Transverse colon (tissue), 4 donors: ENCODE data around the gene UBXN10. TPM values are rescaled to one million over a fixed set of nuclear protein-coding genes. Genes with fewer than 3 reads are reported as not detected.

Source experiments
- DNase-seq: peaks from one replicate; pipeline ENCODE4 v3.0.0-alpha.2; 2019
- H3K27ac ChIP-seq, 4 donors: fragments of 200-600 bp; sonication (generic); 2 replicates each; pipeline ENCODE4 v1.5.1; 2016 to 2018; ENCODE audit warnings: inconsistent platforms in 4 of 4
- H3K27me3 ChIP-seq: fragments of 200-600 bp; sonication (generic); 2 replicates; pipeline ENCODE4 v1.5.1; 2017; ENCODE audit warnings: inconsistent platforms
- H3K36me3 ChIP-seq, 4 donors: fragments of 200-600 bp; sonication (generic); 2 replicates each; pipeline ENCODE4 v1.5.1; 2017 to 2019; ENCODE audit warnings: inconsistent platforms in 4 of 4
- H3K4me1 ChIP-seq, 4 donors: fragments of 200-600 bp; sonication (generic); 2 replicates each; pipeline ENCODE4 v1.5.1; 2017 to 2020; ENCODE audit warnings: inconsistent platforms in 4 of 4
- H3K4me3 ChIP-seq, 4 donors: fragments of 200-600 bp; sonication (generic); 1 replicate in 1 of 4; 2 replicates in 3 of 4; pipeline versions ENCODE4 v1.5.1 to v1.6.1; 2017 to 2019; ENCODE audit warnings: inconsistent platforms in 4 of 4
- H3K9me3 ChIP-seq, 2 donors: fragments of 200-600 bp; sonication (generic); 2 replicates each; pipeline ENCODE4 v1.5.1; 2017 to 2019; ENCODE audit warnings: inconsistent platforms in 2 of 2
- EP300 ChIP-seq: sonication (generic); formaldehyde crosslinking; IDR thresholded peaks from one replicate; pipeline ENCODE4 v1.6.1; 2017; ENCODE audit warnings: antibody characterized with exemption, low read depth
- POLR2A ChIP-seq: fragments of 450-650 bp; IDR thresholded peaks from one replicate; pipeline ENCODE4 v1.6.1; 2016; ENCODE audit warnings: antibody characterized with exemption, mild to moderate bottlenecking, moderate library complexity
- POLR2AphosphoS5 ChIP-seq, 3 donors: sonication (generic); formaldehyde crosslinking; IDR thresholded peaks; one replicate each; pipeline ENCODE4 v1.6.1; 2016; ENCODE audit warnings: antibody characterized with exemption in 3 of 3
- WGBS, 2 donors: methylation state at CpG; one replicate each; pipeline ENCODE4 v1.1.5; 2018; ENCODE audit warnings: low coverage in 1 of 2; 5-methylcytosine and 5-hydroxymethylcytosine counted together
- in situ Hi-C, 4 donors: fragments of 200-750 bp; cut with MboI; loops; one replicate each; pipeline versions ENCODE4 v1.15.0 to v1.15.1; 2017; ENCODE audit warnings: low sequenced_read_pairs in 3 of 4, low pct_ligation_motif_present in 1 of 4, low pct_unique_long_range_greater_than_20kb in 1 of 4
- intact Hi-C: fragments of 100-400 bp; cut with DNase I; formaldehyde crosslinking; loops from one replicate; pipeline ENCODE4 v1.15.1; 2023; ENCODE audit warnings: low total_unique reads
- total RNA-seq, 4 donors: library from RNA; depleted of rRNA; stranded (reverse); fragments of >200 nt; gene quantifications; one replicate each; pipeline ENCODE4 v1.1.0, GENCODE V29; 2016
- TF ChIP-seq, protein P1 (sequence below), 5 experiments: fragments of 200-600 bp in 3 of 5; fragments of 450-650 bp in 2 of 5; sonication (generic) in 3 of 5; IDR thresholded peaks; 1 replicate in 2 of 5; 2 replicates in 3 of 5; pipeline ENCODE4 v1.5.1; 2016 to 2017; ENCODE audit warnings: antibody characterized with exemption in 5 of 5, inconsistent platforms in 3 of 5, mild to moderate bottlenecking in 2 of 5, moderate library complexity in 1 of 5

Gene UBXN10
- total RNA-seq, 4 donors from 2014 or later = 4.3 to 15.3 (median 5.8) TPM

DNA sequence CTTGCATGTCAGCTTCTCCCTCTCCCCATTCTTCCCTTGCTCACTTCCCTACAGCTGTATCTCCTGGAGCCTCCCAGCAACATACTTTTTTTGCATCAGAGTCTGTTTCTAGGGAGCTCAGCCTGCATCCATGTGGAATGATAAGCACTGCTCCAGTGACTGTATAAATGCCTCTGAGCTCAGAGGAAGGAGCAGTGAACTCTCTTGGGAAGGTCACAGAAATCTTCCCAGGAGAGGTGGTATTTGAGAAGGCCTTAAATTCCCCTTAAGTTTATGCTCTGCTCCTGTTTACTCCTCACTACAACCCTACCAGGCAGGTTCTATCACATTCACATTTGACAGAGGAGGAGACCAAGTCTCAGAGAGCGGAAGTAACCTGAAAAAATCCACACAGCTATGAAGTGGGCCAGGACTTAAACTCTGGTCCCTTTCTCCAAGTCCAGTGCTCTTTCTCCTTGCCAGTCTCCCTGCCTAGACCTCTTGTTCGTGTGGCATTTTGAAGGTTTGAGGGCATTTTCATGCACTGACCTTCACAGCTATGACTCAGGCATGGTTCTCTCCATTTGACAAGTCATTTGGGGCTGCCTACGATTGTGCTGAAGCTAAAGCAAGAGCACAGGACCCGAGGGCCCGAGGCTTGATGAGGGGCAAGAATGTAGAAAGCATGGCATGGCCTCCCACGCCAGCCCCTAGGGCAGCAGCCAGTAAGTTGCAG, 5.6 kb upstream of the UBXN10 start:
- Histone ChIP-seq H3K9me3 (no peaks in the 10 kb centered on the region), H3K36me3 (no peaks in the 10 kb centered on the region), H3K27ac (peak overlapping the region in 1 of 4 donors; percentile 40), H3K4me1 (peaks cover 6 to 22% (median 16%) of the 10 kb centered on the region in 4 donors), H3K4me3 (no peak overlapping the region), H3K27me3 (no peaks in the 10 kb centered on the region)
- intact Hi-C loops (no loop called here), in situ Hi-C loops (no loop called here)
- TF ChIP-seq EP300 (no peak), POLR2A (no peak), POLR2AphosphoS5 (IDR thresholded peaks at IDR 0.05) (no peak)
- TF ChIP-seq, protein P1, sequence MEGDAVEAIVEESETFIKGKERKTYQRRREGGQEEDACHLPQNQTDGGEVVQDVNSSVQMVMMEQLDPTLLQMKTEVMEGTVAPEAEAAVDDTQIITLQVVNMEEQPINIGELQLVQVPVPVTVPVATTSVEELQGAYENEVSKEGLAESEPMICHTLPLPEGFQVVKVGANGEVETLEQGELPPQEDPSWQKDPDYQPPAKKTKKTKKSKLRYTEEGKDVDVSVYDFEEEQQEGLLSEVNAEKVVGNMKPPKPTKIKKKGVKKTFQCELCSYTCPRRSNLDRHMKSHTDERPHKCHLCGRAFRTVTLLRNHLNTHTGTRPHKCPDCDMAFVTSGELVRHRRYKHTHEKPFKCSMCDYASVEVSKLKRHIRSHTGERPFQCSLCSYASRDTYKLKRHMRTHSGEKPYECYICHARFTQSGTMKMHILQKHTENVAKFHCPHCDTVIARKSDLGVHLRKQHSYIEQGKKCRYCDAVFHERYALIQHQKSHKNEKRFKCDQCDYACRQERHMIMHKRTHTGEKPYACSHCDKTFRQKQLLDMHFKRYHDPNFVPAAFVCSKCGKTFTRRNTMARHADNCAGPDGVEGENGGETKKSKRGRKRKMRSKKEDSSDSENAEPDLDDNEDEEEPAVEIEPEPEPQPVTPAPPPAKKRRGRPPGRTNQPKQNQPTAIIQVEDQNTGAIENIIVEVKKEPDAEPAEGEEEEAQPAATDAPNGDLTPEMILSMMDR (IDR thresholded peaks at IDR 0.05) = no peak
- 73% methylated on average over 6 of the region's 6 CpGs; no CpG with 5 or more reads in 1 of the 2 donors for WGBS, 2 donors
- no peak for DNase-seq

DNA sequence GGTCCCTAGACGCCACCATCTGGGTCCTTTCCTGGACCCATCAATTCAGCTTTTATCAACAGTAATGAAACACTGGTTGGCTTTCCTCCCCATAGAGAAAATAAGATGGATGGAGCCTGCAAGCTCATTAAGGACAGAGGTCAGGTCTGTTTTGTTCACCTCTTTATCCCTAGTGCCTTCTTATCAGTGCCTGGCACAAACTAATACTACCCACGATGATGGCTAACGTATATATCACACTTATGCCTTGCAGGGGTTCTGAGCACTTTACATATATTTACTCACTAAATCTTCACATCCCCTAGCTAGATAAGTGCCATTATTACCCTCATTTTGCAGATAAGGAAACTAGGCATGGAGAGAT, 5.1 kb upstream of the UBXN10 start:
- WGBS, 2 donors = 68 to 75% methylated on average over 2 to 3 of the region's 3 CpGs
- Histone ChIP-seq H3K9me3 (no peaks in the 10 kb centered on the region), H3K27me3 (no peaks in the 10 kb centered on the region), H3K27ac (no peak overlapping the region), H3K4me3 (no peak overlapping the region), H3K4me1 (peaks cover 11 to 28% (median 19%) of the 10 kb centered on the region in 4 donors), H3K36me3 (no peaks in the 10 kb centered on the region)
- TF ChIP-seq POLR2AphosphoS5 (IDR thresholded peaks at IDR 0.05) (no peak), EP300 (no peak)
- TF ChIP-seq, protein P1 (IDR thresholded peaks at IDR 0.05) = no peak
- DNase-seq = no peak
- in situ Hi-C loops = no loop called here
- intact Hi-C loops = no loop called here

DNA sequence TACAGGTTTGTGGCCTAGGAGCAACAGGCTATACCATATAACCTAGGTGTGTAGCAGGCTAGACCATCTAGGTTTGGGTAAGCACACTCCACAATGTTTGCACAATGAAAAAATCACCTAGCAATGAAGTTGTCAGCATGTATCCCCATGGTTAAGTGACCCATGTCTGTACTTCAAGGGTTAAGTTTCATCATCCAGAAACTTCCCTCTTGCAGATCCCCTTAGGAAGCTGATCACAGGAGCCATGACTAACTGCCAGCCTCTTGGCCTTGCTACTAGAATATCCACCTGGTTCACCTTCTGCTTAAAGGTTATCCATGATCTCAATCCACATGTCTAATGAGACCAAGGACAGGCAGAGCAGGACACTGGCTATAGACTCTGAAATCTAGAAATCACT, 3.5 kb upstream of the UBXN10 start:
- no peaks in the 10 kb centered on the region for H3K9me3 ChIP-seq
- H3K27ac ChIP-seq = peak overlapping the region in 3 of 4 donors; percentile 48 to 92 (median 87)
- in situ Hi-C loops = no loop called here
- no peak for DNase-seq
- TF ChIP-seq, protein P1 (IDR thresholded peaks at IDR 0.05) = no peak
- TF ChIP-seq POLR2A = no peak
- peaks cover 19 to 44% (median 33%) of the 10 kb centered on the region in 4 donors for H3K4me1 ChIP-seq
- H3K4me3 ChIP-seq = no peak overlapping the region
- H3K27me3 ChIP-seq = no peaks in the 10 kb centered on the region
- intact Hi-C loops = no loop called here
- H3K36me3 ChIP-seq = no peaks in the 10 kb centered on the region

DNA sequence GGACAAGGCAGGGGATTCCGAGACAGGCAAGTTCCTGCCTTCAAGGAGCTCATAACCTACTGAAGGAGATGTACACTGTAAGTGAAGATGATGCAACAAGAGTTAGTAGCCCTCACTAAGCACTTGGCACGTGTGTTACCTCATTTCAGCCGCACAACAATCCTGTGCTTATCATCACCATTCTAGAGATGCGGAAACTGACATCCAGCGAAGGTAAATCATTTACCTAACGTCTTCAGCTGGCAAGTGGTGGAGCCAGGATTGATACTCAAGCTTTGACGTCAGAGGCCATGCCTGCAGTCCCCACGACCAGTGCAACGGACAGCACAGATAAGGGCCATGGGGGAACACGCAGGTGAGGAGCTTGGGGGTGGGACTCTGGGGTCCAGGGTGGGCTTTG, 2.9 kb upstream of the UBXN10 start:
- intact Hi-C loops = no loop called here
- Histone ChIP-seq H3K27ac (peak overlapping the region; percentile 48 to 92 (median 82)), H3K4me3 (no peak overlapping the region), H3K36me3 (no peaks in the 10 kb centered on the region), H3K4me1 (peaks cover 17 to 49% (median 39%) of the 10 kb centered on the region in 4 donors), H3K27me3 (no peaks in the 10 kb centered on the region), H3K9me3 (no peaks in the 10 kb centered on the region)
- in situ Hi-C loops = no loop called here
- TF ChIP-seq POLR2A (no peak), POLR2AphosphoS5 (IDR thresholded peaks at IDR 0.05) (peak in 1 of 3 donors; percentile 23)
- WGBS, 2 donors = 72% methylated on average over 7 of the region's 10 CpGs; no CpG with 5 or more reads in 1 of the 2 donors
- peak; percentile 49 for DNase-seq
